Hematopoietic multipotent progenitor cell treated with erythropoietin and hydrocortisone succinate and interleukin-3 and kit ligand, for 15 days (in vitro differentiated cells): ENCODE data around the gene PYM1.

Source experiments
- DNase-seq: peaks from one replicate; pipeline ENCODE4 v3.0.0-alpha.2; 2015; ENCODE audit warnings: low spot score

Gene PYM1

GRCh38 chr12:55927588-55928502 is at the start of gene PYM1:
Gene PYM1, minus strand, starts transcription at chr12:55927894. Its CDS starts 133 bp downstream, at chr12:55927761.
- peak; percentile 85 for DNase-seq

- peak; percentile 57 for DNase-seq
These were observed 46.6 kb upstream of the PYM1 start for GRCh38 chr12:55974308-55974730.

- peak; percentile 100 for DNase-seq
These were observed 46.1 kb upstream of the PYM1 start, which contains the start of gene RAB5B for GRCh38 chr12:55973599-55974307. Gene RAB5B, plus strand, starts transcription at chr12:55974078. Its CDS starts 12,883 bp downstream, at chr12:55986961.

- DNase-seq, result peak; percentile 21
These were observed 45.4 kb upstream of the PYM1 start for GRCh38 chr12:55972911-55973598.

- no peak for DNase-seq
These were observed 44.8 kb upstream of the PYM1 start for GRCh38 chr12:55972456-55972855.

GRCh38 chr12:55972042-55972441 is 44.3 kb upstream of the PYM1 start:
- no peak for DNase-seq

GRCh38 chr12:55970775-55971174 is 43.1 kb upstream of the PYM1 start:
- DNase-seq, result no peak

- DNase-seq, result no peak
These were observed 41.7 kb upstream of the PYM1 start for GRCh38 chr12:55969356-55969755.

GRCh38 chr12:55966408-55967281 is 39.0 kb upstream of the PYM1 start, which contains the start of gene CDK2:
Gene CDK2, plus strand, starts transcription at chr12:55966830. Its CDS starts 179 bp downstream, at chr12:55967009.
- peak; percentile 89 for DNase-seq

- DNase-seq, result no peak
These were observed 38.3 kb upstream of the PYM1 start, which contains the start of gene PMEL for GRCh38 chr12:55965941-55966407. Gene PMEL, minus strand, starts transcription at chr12:55966042. Its CDS starts 31 bp downstream, at chr12:55966011.

- DNase-seq, result no peak
These were observed 37.5 kb upstream of the PYM1 start for GRCh38 chr12:55965240-55965639.

GRCh38 chr12:55963760-55964159 is 36.1 kb upstream of the PYM1 start:
- DNase-seq, result no peak

- DNase-seq, result no peak
These were observed 29.6 kb upstream of the PYM1 start for GRCh38 chr12:55957106-55957859.

- DNase-seq, result peak; percentile 56
These were observed 28.3 kb upstream of the PYM1 start for GRCh38 chr12:55955800-55956508.

GRCh38 chr12:55955344-55955743 is 27.6 kb upstream of the PYM1 start:
- DNase-seq, result peak; percentile 31

- DNase-seq, result no peak
These were observed 18.9 kb upstream of the PYM1 start for GRCh38 chr12:55946553-55946952.

GRCh38 chr12:55942577-55943136 is 15.0 kb upstream of the PYM1 start:
- no peak for DNase-seq

- DNase-seq, result no peak
These were observed 14.4 kb upstream of the PYM1 start for GRCh38 chr12:55942055-55942454.

GRCh38 chr12:55940065-55940732 is 12.5 kb upstream of the PYM1 start:
- DNase-seq, result peak; percentile 88
